ENCODE data around the gene EGLN1.

Gene EGLN1

GRCh38 chr1:231335663-231336602, 86.2 kb downstream of the EGLN1 start:
- H3K4me3 ChIP-seq (ENCODE audit: low read depth, low read length): peak overlapping the region; percentile 96
- no peak for TF ChIP-seq CTCF (IDR thresholded peaks at IDR 0.05; ENCODE audit: low read depth, low read length)

- peak overlapping the region; percentile 96 for H3K4me3 ChIP-seq (ENCODE audit: low read depth, low read length)
- no peak for TF ChIP-seq CTCF (IDR thresholded peaks at IDR 0.05; ENCODE audit: low read depth, low read length)
These were observed 87.1 kb downstream of the EGLN1 start for GRCh38 chr1:231334952-231335351.

GRCh38 chr1:231334079-231334666, 87.9 kb downstream of the EGLN1 start:
- H3K4me3 ChIP-seq (ENCODE audit: low read depth, low read length): peak overlapping the region; percentile 96
- no peak for TF ChIP-seq CTCF (IDR thresholded peaks at IDR 0.05; ENCODE audit: low read depth, low read length)

- no peak for TF ChIP-seq CTCF (IDR thresholded peaks at IDR 0.05; ENCODE audit: low read depth, low read length)
- no peak overlapping the region for H3K4me3 ChIP-seq (ENCODE audit: low read depth, low read length)
These were observed 89.3 kb downstream of the EGLN1 start for GRCh38 chr1:231332761-231333160.

- no peak overlapping the region for H3K4me3 ChIP-seq (ENCODE audit: low read depth, low read length)
- no peak for TF ChIP-seq CTCF (IDR thresholded peaks at IDR 0.05; ENCODE audit: low read depth, low read length)
These were observed 92.6 kb downstream of the EGLN1 start for GRCh38 chr1:231329483-231329882.

GRCh38 chr1:231327617-231328016, 94.5 kb downstream of the EGLN1 start:
- H3K4me3 ChIP-seq (ENCODE audit: low read depth, low read length): no peak overlapping the region
- no peak for TF ChIP-seq CTCF (IDR thresholded peaks at IDR 0.05; ENCODE audit: low read depth, low read length)

GRCh38 chr1:231326248-231326647, 95.8 kb downstream of the EGLN1 start:
- H3K4me3 ChIP-seq (ENCODE audit: low read depth, low read length): no peak overlapping the region
- TF ChIP-seq CTCF (IDR thresholded peaks at IDR 0.05; ENCODE audit: low read depth, low read length): no peak
